ENCODE results near the gene TMEM63C.

TMEM63C gene

GRCh38 chr14:77199590-77199989, 18.0 kb downstream of the TMEM63C start:
- no peak for DNase-seq

- DNase-seq: no peak
Observed at GRCh38 chr14:77200406-77200985, 18.9 kb downstream of the TMEM63C start.

- DNase-seq: no peak
Observed at GRCh38 chr14:77201696-77202095, 20.1 kb downstream of the TMEM63C start.

GRCh38 chr14:77203611-77204458, 22.2 kb downstream of the TMEM63C start:
- no peak for DNase-seq

GRCh38 chr14:77204459-77204771, 22.8 kb downstream of the TMEM63C start:
- DNase-seq: no peak

GRCh38 chr14:77204907-77205306, 23.3 kb downstream of the TMEM63C start:
- DNase-seq: no peak

- no peak for DNase-seq
Observed at GRCh38 chr14:77205566-77205965, 24.0 kb downstream of the TMEM63C start.

- DNase-seq: no peak
Observed at GRCh38 chr14:77206261-77206824, 24.7 kb downstream of the TMEM63C start.

GRCh38 chr14:77206877-77207389, 25.3 kb downstream of the TMEM63C start:
- no peak for DNase-seq

GRCh38 chr14:77208291-77208978, 26.8 kb downstream of the TMEM63C start:
- DNase-seq: peak; percentile 56 to 68

GRCh38 chr14:77208979-77209318, 27.4 kb downstream of the TMEM63C start:
- DNase-seq: no peak

- DNase-seq: no peak
Observed at GRCh38 chr14:77212097-77212870, 30.7 kb downstream of the TMEM63C start.

- DNase-seq: peak; percentile 19 to 60
Observed at GRCh38 chr14:77212943-77213678, 31.5 kb downstream of the TMEM63C start.

- DNase-seq: no peak
Observed at GRCh38 chr14:77213679-77214016, 32.0 kb downstream of the TMEM63C start.

- no peak for DNase-seq
Observed at GRCh38 chr14:77214216-77214615, 32.6 kb downstream of the TMEM63C start.

- no peak for DNase-seq
Observed at GRCh38 chr14:77217551-77217950, 36.0 kb downstream of the TMEM63C start.

- DNase-seq: no peak
Observed at GRCh38 chr14:77219591-77219990, 38.0 kb downstream of the TMEM63C start.

- DNase-seq: peak in 1 of 2 donors; percentile 6
Observed at GRCh38 chr14:77220246-77221017, 38.8 kb downstream of the TMEM63C start.

GRCh38 chr14:77221241-77221871, 39.8 kb downstream of the TMEM63C start:
- DNase-seq: no peak

GRCh38 chr14:77222546-77223225, 41.1 kb downstream of the TMEM63C start:
- DNase-seq: no peak

Data from stimulated activated CD4-positive, alpha-beta T cell treated with anti-CD3 and anti-CD28 coated beads, Interleukin-2, amount 100 ng/mL, for 24 hours (primary cell).